Measurements from ENCODE around the gene SEBOX. TPM values are rescaled to one million over a fixed set of nuclear protein-coding genes. Genes with fewer than 3 reads are reported as not detected.

Gene SEBOX
- polyA plus RNA-seq, 2 of the 4 experiments (the other 2 are of a cell fraction) = not detected

DNA sequence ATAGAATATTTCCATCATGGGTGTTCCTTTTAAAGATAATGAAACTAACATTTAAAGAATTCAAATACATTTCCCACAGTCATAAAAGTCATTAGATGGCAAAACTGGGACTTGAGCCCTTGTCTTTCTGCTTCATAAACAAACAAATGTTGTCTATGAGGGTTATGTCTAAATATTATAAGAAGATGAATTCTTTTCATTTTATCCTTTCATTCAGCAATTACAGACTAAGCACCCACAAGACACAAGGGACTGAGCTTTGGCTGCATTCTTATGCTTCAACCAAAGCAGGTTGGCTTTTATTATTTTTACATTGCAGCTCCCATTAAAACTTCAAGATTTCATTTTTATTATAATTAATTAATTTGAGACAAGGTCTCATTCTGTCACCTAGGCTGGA is 21.4 kb upstream of the SEBOX start:
- Histone ChIP-seq H3K4me2 (no peak overlapping the region), H3K4me1 (no peaks in the 10 kb centered on the region), H3K27ac (no peak overlapping the region), H3K4me3 (no peak overlapping the region), H3K9me3 (no peaks in the 10 kb centered on the region)
- ATAC-seq (no peak), DNase-seq (ENCODE audit: low read depth in 1 of 2, low spot score in 1 of 2) (no peak), FAIRE-seq (no peak)
- TF ChIP-seq ESRRA (IDR thresholded peaks at IDR 0.05; ENCODE audit: borderline replicate concordance, low read length) (no peak), ZC3H11A (IDR thresholded peaks at IDR 0.05) (no peak), CHD4 (IDR thresholded peaks at IDR 0.05; ENCODE audit: borderline replicate concordance) (no peak), FOXS1 (CRISPR knock-in tag; IDR thresholded peaks at IDR 0.05) (no peak), ZFP36 (IDR thresholded peaks at IDR 0.05; ENCODE audit: borderline replicate concordance, partially characterized antibody) (no peak), TFCP2L1 (CRISPR knock-in tag; IDR thresholded peaks at IDR 0.05) (no peak), NPAS2 (CRISPR knock-in tag; IDR thresholded peaks at IDR 0.05; ENCODE audit: borderline replicate concordance) (no peak)
- TF ChIP-seq, protein P1, sequence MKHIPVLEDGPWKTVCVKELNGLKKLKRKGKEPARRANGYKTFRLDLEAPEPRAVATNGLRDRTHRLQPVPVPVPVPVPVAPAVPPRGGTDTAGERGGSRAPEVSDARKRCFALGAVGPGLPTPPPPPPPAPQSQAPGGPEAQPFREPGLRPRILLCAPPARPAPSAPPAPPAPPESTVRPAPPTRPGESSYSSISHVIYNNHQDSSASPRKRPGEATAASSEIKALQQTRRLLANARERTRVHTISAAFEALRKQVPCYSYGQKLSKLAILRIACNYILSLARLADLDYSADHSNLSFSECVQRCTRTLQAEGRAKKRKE (CRISPR knock-in tag; IDR thresholded peaks at IDR 0.05; ENCODE audit: low read depth) = no peak
- TF ChIP-seq, protein P2, sequence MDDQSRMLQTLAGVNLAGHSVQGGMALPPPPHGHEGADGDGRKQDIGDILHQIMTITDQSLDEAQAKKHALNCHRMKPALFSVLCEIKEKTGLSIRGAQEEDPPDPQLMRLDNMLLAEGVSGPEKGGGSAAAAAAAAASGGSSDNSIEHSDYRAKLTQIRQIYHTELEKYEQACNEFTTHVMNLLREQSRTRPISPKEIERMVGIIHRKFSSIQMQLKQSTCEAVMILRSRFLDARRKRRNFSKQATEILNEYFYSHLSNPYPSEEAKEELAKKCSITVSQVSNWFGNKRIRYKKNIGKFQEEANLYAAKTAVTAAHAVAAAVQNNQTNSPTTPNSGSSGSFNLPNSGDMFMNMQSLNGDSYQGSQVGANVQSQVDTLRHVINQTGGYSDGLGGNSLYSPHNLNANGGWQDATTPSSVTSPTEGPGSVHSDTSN (IDR thresholded peaks at IDR 0.05) = no peak
- ChIA-PET POLR2A (interaction anchor here (1.2 kb wide), 1 partner anchor 19 kb away, joined by 3 read pairs; no protein-coding TSS in a partner anchor), CTCF (interaction anchor here (1.3 to 3.4 kb wide), 5 partner anchors 10 to 31 kb away, joined by 4 to 11 read pairs (median 4); no protein-coding TSS in a partner anchor)

DNA sequence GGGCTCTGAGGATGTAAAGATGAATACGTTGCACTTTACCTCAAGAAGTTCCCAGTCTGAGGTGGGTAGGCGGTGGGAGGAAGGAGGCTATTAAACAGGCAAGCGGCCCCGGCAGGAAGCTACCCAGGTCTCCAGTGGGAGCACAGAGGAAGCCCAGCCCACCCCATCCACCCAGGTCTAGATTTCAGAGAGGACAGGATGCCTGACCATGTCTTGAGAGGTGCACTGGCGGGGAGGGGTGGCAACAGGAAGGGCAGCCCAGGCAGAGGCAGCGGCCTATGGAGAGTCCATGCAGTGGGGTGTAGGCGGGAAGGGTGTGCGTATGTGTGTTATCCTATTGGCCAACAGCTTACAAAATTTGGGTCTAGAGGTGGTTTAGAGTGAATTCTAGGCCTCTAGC is 20.4 kb upstream of the SEBOX start:
- WGBS (ENCODE audit: missing lambda C conversion rate) = 94% methylated on average over 8 of the region's 8 CpGs
- H3K4me1 ChIP-seq = peaks cover 9% of the 10 kb centered on the region
- no peak overlapping the region for H3K4me2 ChIP-seq
- H3K4me3 ChIP-seq = no peak overlapping the region
- DNase-seq (ENCODE audit: low read depth in 1 of 2, low spot score in 1 of 2) = no peak
- ChIA-PET CTCF (interaction anchor here (1.5 to 3.4 kb wide), 4 partner anchors 11 to 32 kb away, joined by 4 to 11 read pairs (median 4); no protein-coding TSS in a partner anchor), POLR2A (no interaction called here)
- no peak for FAIRE-seq
- no peaks in the 10 kb centered on the region for H3K9me3 ChIP-seq
- TF ChIP-seq BHLHE40 (IDR thresholded peaks at IDR 0.05; ENCODE audit: low read depth, low read length) (no peak), RAD21 (conservative IDR thresholded peaks at IDR 0.05 in 1 of 2, IDR thresholded peaks at IDR 0.05 in 1 of 2) (no peak), SREBF2 (IDR thresholded peaks at IDR 0.05) (no peak), RCOR1 (IDR thresholded peaks at IDR 0.05; ENCODE audit: low read depth, low read length) (no peak), ESRRA (IDR thresholded peaks at IDR 0.05; ENCODE audit: borderline replicate concordance, low read length) (no peak), HEYL (CRISPR knock-in tag; IDR thresholded peaks at IDR 0.05) (no peak), HOXA7 (CRISPR knock-in tag; IDR thresholded peaks at IDR 0.05) (no peak), MYC (IDR thresholded peaks at IDR 0.05; ENCODE audit: borderline replicate concordance, low read length) (no peak), ZSCAN20 (CRISPR knock-in tag; IDR thresholded peaks at IDR 0.05) (no peak), NPAS2 (CRISPR knock-in tag; IDR thresholded peaks at IDR 0.05; ENCODE audit: borderline replicate concordance) (no peak), CHD4 (IDR thresholded peaks at IDR 0.05; ENCODE audit: borderline replicate concordance) (no peak)
- TF ChIP-seq, protein P3, sequence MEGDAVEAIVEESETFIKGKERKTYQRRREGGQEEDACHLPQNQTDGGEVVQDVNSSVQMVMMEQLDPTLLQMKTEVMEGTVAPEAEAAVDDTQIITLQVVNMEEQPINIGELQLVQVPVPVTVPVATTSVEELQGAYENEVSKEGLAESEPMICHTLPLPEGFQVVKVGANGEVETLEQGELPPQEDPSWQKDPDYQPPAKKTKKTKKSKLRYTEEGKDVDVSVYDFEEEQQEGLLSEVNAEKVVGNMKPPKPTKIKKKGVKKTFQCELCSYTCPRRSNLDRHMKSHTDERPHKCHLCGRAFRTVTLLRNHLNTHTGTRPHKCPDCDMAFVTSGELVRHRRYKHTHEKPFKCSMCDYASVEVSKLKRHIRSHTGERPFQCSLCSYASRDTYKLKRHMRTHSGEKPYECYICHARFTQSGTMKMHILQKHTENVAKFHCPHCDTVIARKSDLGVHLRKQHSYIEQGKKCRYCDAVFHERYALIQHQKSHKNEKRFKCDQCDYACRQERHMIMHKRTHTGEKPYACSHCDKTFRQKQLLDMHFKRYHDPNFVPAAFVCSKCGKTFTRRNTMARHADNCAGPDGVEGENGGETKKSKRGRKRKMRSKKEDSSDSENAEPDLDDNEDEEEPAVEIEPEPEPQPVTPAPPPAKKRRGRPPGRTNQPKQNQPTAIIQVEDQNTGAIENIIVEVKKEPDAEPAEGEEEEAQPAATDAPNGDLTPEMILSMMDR (IDR thresholded peaks at IDR 0.05) = no peak
- TF ChIP-seq, protein P4, sequence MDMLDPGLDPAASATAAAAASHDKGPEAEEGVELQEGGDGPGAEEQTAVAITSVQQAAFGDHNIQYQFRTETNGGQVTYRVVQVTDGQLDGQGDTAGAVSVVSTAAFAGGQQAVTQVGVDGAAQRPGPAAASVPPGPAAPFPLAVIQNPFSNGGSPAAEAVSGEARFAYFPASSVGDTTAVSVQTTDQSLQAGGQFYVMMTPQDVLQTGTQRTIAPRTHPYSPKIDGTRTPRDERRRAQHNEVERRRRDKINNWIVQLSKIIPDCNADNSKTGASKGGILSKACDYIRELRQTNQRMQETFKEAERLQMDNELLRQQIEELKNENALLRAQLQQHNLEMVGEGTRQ (IDR thresholded peaks at IDR 0.05) = no peak
- TF ChIP-seq, protein P5, sequence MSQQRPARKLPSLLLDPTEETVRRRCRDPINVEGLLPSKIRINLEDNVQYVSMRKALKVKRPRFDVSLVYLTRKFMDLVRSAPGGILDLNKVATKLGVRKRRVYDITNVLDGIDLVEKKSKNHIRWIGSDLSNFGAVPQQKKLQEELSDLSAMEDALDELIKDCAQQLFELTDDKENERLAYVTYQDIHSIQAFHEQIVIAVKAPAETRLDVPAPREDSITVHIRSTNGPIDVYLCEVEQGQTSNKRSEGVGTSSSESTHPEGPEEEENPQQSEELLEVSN (IDR thresholded peaks at IDR 0.05; ENCODE audit: borderline replicate concordance, low read depth) = no peak
- TF ChIP-seq, protein P1 (CRISPR knock-in tag; IDR thresholded peaks at IDR 0.05; ENCODE audit: low read depth) = no peak
- H3K27ac ChIP-seq = no peak overlapping the region
- ATAC-seq = no peak

Measured in A549 (cell line).